ENCODE measurements around the gene PTPRH. TPM values are rescaled to one million over a fixed set of nuclear protein-coding genes. Genes with fewer than 3 reads are reported as not detected.

Gene PTPRH
- total and polyA plus RNA-seq, 9 of the 15 experiments (the other 6 are each of a cell fraction or from before 2014, with no cell fraction given): 0.87 to 34.3 (median 22.7) TPM

DNA sequence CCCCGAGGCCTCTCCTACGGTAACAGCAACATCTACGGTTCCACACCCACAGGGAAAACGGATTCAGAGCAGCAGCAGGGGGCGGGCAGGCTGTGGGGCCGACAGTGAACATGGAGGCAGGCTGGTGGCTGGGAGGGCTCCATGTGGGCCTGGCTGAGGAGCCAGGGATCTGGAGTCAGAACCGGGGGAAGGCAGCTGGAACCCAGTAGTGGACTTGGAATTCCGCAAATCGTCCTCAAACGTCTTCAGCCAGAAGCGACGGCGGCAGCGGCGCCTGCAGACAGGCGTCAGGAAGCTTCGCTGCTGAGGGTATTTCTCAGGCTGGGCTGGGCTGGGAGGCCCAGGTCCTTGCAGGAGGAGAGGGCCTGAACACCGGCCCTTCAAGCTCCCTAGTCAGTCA lies 17.5 kb upstream of the PTPRH start (continued):
- TF ChIP-seq, protein P1, sequence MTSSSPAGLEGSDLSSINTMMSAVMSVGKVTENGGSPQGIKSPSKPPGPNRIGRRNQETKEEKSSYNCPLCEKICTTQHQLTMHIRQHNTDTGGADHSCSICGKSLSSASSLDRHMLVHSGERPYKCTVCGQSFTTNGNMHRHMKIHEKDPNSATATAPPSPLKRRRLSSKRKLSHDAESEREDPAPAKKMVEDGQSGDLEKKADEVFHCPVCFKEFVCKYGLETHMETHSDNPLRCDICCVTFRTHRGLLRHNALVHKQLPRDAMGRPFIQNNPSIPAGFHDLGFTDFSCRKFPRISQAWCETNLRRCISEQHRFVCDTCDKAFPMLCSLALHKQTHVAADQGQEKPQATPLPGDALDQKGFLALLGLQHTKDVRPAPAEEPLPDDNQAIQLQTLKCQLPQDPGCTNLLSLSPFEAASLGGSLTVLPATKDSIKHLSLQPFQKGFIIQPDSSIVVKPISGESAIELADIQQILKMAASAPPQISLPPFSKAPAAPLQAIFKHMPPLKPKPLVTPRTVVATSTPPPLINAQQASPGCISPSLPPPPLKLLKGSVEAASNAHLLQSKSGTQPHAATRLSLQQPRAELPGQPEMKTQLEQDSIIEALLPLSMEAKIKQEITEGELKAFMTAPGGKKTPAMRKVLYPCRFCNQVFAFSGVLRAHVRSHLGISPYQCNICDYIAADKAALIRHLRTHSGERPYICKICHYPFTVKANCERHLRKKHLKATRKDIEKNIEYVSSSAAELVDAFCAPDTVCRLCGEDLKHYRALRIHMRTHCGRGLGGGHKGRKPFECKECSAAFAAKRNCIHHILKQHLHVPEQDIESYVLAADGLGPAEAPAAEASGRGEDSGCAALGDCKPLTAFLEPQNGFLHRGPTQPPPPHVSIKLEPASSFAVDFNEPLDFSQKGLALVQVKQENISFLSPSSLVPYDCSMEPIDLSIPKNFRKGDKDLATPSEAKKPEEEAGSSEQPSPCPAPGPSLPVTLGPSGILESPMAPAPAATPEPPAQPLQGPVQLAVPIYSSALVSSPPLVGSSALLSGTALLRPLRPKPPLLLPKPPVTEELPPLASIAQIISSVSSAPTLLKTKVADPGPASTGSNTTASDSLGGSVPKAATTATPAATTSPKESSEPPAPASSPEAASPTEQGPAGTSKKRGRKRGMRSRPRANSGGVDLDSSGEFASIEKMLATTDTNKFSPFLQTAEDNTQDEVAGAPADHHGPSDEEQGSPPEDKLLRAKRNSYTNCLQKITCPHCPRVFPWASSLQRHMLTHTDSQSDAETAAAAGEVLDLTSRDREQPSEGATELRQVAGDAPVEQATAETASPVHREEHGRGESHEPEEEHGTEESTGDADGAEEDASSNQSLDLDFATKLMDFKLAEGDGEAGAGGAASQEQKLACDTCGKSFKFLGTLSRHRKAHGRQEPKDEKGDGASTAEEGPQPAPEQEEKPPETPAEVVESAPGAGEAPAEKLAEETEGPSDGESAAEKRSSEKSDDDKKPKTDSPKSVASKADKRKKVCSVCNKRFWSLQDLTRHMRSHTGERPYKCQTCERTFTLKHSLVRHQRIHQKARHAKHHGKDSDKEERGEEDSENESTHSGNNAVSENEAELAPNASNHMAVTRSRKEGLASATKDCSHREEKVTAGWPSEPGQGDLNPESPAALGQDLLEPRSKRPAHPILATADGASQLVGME (CRISPR knock-in tag; IDR thresholded peaks at IDR 0.05): no peak

DNA sequence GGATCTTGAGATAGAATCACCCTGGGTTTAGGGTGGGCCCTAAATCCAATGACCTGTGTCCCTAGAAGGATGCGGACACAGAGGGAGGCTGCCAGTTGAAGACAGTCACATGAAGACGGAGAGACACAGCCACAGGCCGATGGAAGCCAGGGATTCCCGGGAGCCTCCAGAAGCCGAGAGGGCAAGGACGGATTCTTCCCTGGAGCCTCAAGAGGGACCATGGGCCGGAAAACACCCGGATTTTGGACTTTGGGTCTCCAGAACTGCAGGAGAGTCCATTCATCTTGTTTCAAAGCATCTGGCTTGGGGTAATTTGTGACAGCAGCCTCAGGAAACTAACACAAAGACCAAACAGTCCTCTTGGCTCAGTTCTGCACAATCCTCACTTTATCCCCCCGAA lies 17.0 kb upstream of the PTPRH start:
- in situ Hi-C loops (cut with MboI): no loop called here
- POLR2A ChIA-PET: interaction anchor here (0.6 to 2.2 kb wide), 2 partner anchors 10 kb away, joined by 4 to 13 read pairs; no protein-coding TSS in a partner anchor
- Histone ChIP-seq H3K4me3 (no peak overlapping the region), H3K9me1 (ENCODE audit: control insufficient read depth, insufficient read depth, low read length) (peaks cover 3% of the 10 kb centered on the region), H3K9ac (ENCODE audit: insufficient read depth in 1 of 2, low read depth in 2 of 2, low read length in 2 of 2) (no peak overlapping the region), H3K4me2 (ENCODE audit: insufficient read depth, low read length) (no peak overlapping the region), H3K27me3 (ENCODE audit: control insufficient read depth in 2 of 2, insufficient read depth in 2 of 2, low read length in 2 of 2) (no peaks in the 10 kb centered on the region), H3K4me1 (replicated peaks in 1 of 2; ENCODE audit: control insufficient read depth in 2 of 2, insufficient read depth in 2 of 2, low read length in 2 of 2) (peaks cover 0 to 42% of the 10 kb centered on the region in 2 experiments; a peak in 2 of 5 replicates), H3K36me3 (ENCODE audit: control insufficient read depth, insufficient read depth, low read length) (peaks cover 59% of the 10 kb centered on the region; the same call in 1 of the 3 replicates), H2AFZ (ENCODE audit: low read depth, low read length) (no peak overlapping the region), H4K20me1 (replicated peaks; ENCODE audit: control insufficient read depth, insufficient read depth, low read length) (no peaks in the 10 kb centered on the region), H3K27ac (ENCODE audit: extremely low read depth, low read depth, low read length) (no peak overlapping the region), H3K9me3 (replicated peaks; ENCODE audit: control insufficient read depth, insufficient read depth, low read depth, low read length) (no peaks in the 10 kb centered on the region), H3K79me2 (ENCODE audit: control insufficient read depth, insufficient read depth, low read length) (no peaks in the 10 kb centered on the region)
- FAIRE-seq: no peak
- ATAC-seq: no peak
- DNase-seq (ENCODE audit: extremely low read depth in 1 of 4, low spot score in 3 of 4): no peak
- intact Hi-C loops (cut with micrococcal nuclease): no loop called here
- WGBS (ENCODE audit: insufficient coverage, low coverage, missing lambda C conversion rate): 83% methylated on average over 9 of the region's 9 CpGs
- CTCF ChIA-PET (ENCODE audit: low intra/inter-chr PET ratio): interaction anchor here (0.7 kb wide), 1 partner anchor 229 kb away, joined by 3 read pairs; no protein-coding TSS in a partner anchor
- BruUV-seq (replicated peaks): no TSS peak
- TF ChIP-seq POLR2B (IDR thresholded peaks at IDR 0.05; ENCODE audit: low read depth, partially characterized antibody) (no peak), EWSR1 (IDR thresholded peaks at IDR 0.05; ENCODE audit: borderline replicate concordance, low read depth, partially characterized antibody) (no peak), NFRKB (IDR thresholded peaks at IDR 0.05; ENCODE audit: low read depth) (no peak), HDAC6 (IDR thresholded peaks at IDR 0.05; ENCODE audit: low read depth, low read length) (no peak), PYGO2 (tag; IDR thresholded peaks at IDR 0.05) (no peak), RBM14 (IDR thresholded peaks at IDR 0.05; ENCODE audit: borderline replicate concordance, insufficient read depth, low read depth, low read length) (no peak), HMG20A (CRISPR knock-in tag; conservative IDR thresholded peaks at IDR 0.05) (no peak), POLR2AphosphoS2 (IDR thresholded peaks at IDR 0.05; ENCODE audit: low read length) (no peak), FIP1L1 (IDR thresholded peaks at IDR 0.05; ENCODE audit: low read depth, low read length, poor library complexity, severe bottlenecking) (no peak), CREB1 (IDR thresholded peaks at IDR 0.05) (no peak), CREB1 (CRISPR knock-in tag; IDR thresholded peaks at IDR 0.05) (no peak)
- TF ChIP-seq, protein P2, sequence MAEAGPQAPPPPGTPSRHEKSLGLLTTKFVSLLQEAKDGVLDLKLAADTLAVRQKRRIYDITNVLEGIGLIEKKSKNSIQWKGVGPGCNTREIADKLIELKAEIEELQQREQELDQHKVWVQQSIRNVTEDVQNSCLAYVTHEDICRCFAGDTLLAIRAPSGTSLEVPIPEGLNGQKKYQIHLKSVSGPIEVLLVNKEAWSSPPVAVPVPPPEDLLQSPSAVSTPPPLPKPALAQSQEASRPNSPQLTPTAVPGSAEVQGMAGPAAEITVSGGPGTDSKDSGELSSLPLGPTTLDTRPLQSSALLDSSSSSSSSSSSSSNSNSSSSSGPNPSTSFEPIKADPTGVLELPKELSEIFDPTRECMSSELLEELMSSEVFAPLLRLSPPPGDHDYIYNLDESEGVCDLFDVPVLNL (CRISPR knock-in tag; IDR thresholded peaks at IDR 0.05; ENCODE audit: low read depth): no peak

Measured in K562 (cell line).